PC-3 (cell line): ENCODE measurements around the gene ACOXL.

Source experiments
- CTCF ChIP-seq: fragments of 300-600 bp; sonication (generic); conservative IDR thresholded peaks from 2 replicates; pipeline ENCODE4 v1.5.1; 2017; ENCODE audit warnings: antibody characterized with exemption, low read depth, mild to moderate bottlenecking, low read length
- EZH2 ChIP-seq: fragments of 300-600 bp; sonication (generic); IDR thresholded peaks from one replicate; pipeline ENCODE4 v1.6.1; 2017; ENCODE audit warnings: antibody characterized with exemption, mild to moderate bottlenecking, low read length; ENCODE audit not compliant: unreplicated experiment
- EZH2phosphoT487 ChIP-seq: fragments of 300-600 bp; sonication (generic); IDR thresholded peaks from 2 replicates; pipeline ENCODE4 v1.6.1; 2018; ENCODE audit warnings: mild to moderate bottlenecking, antibody characterized with exemption, low read length, borderline replicate concordance

GRCh38 chr2:110747522-110748488, 15.4 kb downstream of the ACOXL start:
- TF ChIP-seq CTCF (no peak), EZH2 (no peak), EZH2phosphoT487 (no peak)
